ENCODE data around the gene HSBP1L1. TPM values are rescaled to one million over a fixed set of nuclear protein-coding genes. Genes with fewer than 3 reads are reported as not detected.

The HSBP1L1 gene
- total and polyA plus RNA-seq, 9 donors, result 7.6 to 26.2 (median 12.3) TPM

- Histone ChIP-seq H3K4me3 (no peak overlapping the region), H3K4me1 (ENCODE audit: insufficient read depth) (peaks cover 12% of the 10 kb centered on the region), H3K9me3 (no peaks in the 10 kb centered on the region), H3K36me3 (no peaks in the 10 kb centered on the region), H3K27ac (no peak overlapping the region), H3K27me3 (no peaks in the 10 kb centered on the region)
- intact Hi-C loops (cut with DNase I), result no loop called here
- DNase-seq, result peak; percentile 62 to 80 (median 72)
- WGBS, 3 donors, result 29 to 30% (median 29%) methylated on average over 11 of the region's 11 CpGs
- TF ChIP-seq CTCF (IDR thresholded peaks at IDR 0.05) (no peak), POLR2A (IDR thresholded peaks at IDR 0.05) (no peak), EP300 (IDR thresholded peaks at IDR 0.05) (no peak)
Observed at GRCh38 chr18:79944126-79944731, 20.2 kb upstream of the HSBP1L1 start.

GRCh38 chr18:79944746-79945117, 19.7 kb upstream of the HSBP1L1 start:
- Histone ChIP-seq H3K9me3 (no peaks in the 10 kb centered on the region), H3K4me1 (ENCODE audit: insufficient read depth) (peaks cover 15% of the 10 kb centered on the region), H3K27ac (no peak overlapping the region), H3K27me3 (no peaks in the 10 kb centered on the region), H3K4me3 (no peak overlapping the region), H3K36me3 (no peaks in the 10 kb centered on the region)
- intact Hi-C loops (cut with DNase I), result no loop called here
- peak in 3 of 5 donors; percentile 4 to 29 (median 8) for DNase-seq
- WGBS, 3 donors, result 31 to 58% (median 42%) methylated on average over 2 to 3 of the region's 3 CpGs
- TF ChIP-seq CTCF (IDR thresholded peaks at IDR 0.05) (no peak), EP300 (IDR thresholded peaks at IDR 0.05) (no peak), POLR2A (IDR thresholded peaks at IDR 0.05) (no peak)

- WGBS, 3 donors, result 77 to 82% (median 78%) methylated on average over 17 of the region's 17 CpGs
- no peaks in the 10 kb centered on the region for H3K9me3 ChIP-seq
- no peaks in the 10 kb centered on the region for H3K36me3 ChIP-seq
- H3K27me3 ChIP-seq, result no peaks in the 10 kb centered on the region
- H3K4me3 ChIP-seq, result no peak overlapping the region
- intact Hi-C loops (cut with DNase I), result no loop called here
- no peak overlapping the region for H3K27ac ChIP-seq
- DNase-seq, result peak in 3 of 5 donors; percentile 8 to 32 (median 18)
- peaks cover 19% of the 10 kb centered on the region for H3K4me1 ChIP-seq (ENCODE audit: insufficient read depth)
- TF ChIP-seq EP300 (IDR thresholded peaks at IDR 0.05), result no peak
- TF ChIP-seq POLR2A (IDR thresholded peaks at IDR 0.05), result no peak
- no peak for TF ChIP-seq CTCF (IDR thresholded peaks at IDR 0.05)
Observed at GRCh38 chr18:79945118-79946042, 19.1 kb upstream of the HSBP1L1 start.

- no peaks in the 10 kb centered on the region for H3K36me3 ChIP-seq
- intact Hi-C loops (cut with DNase I), result no loop called here
- DNase-seq, result peak in 3 of 5 donors; percentile 5 to 29 (median 8)
- H3K4me1 ChIP-seq (ENCODE audit: insufficient read depth), result peaks cover 24% of the 10 kb centered on the region
- H3K27me3 ChIP-seq, result no peaks in the 10 kb centered on the region
- H3K4me3 ChIP-seq, result no peak overlapping the region
- H3K27ac ChIP-seq, result no peak overlapping the region
- 87 to 90% (median 90%) methylated on average over 13 to 14 of the region's 14 CpGs for WGBS, 3 donors
- no peaks in the 10 kb centered on the region for H3K9me3 ChIP-seq
- no peak for TF ChIP-seq POLR2A (IDR thresholded peaks at IDR 0.05)
- TF ChIP-seq CTCF (IDR thresholded peaks at IDR 0.05), result no peak
- TF ChIP-seq EP300 (IDR thresholded peaks at IDR 0.05), result no peak
Observed at GRCh38 chr18:79947054-79947755, 17.2 kb upstream of the HSBP1L1 start.
